ENCODE results near the gene DCAF10. TPM values are rescaled to one million over a fixed set of nuclear protein-coding genes. Genes with fewer than 3 reads are reported as not detected.

The DCAF10 gene
- total and polyA plus RNA-seq, 10 donors: 3.7 to 34.2 (median 23.5) TPM

GRCh38 chr9:37840560-37841194, 40.1 kb downstream of the DCAF10 start:
- H3K4me3 ChIP-seq: no peak overlapping the region
- intact Hi-C loops (cut with DNase I; ENCODE audit: low total_unique reads): no loop called here
- H3K27ac ChIP-seq: no peak overlapping the region
- no peak for DNase-seq
- H3K36me3 ChIP-seq: peaks cover 0 to 63% (median 5%) of the 10 kb centered on the region in 6 donors
- no peaks in the 10 kb centered on the region for H3K4me1 ChIP-seq
- no peaks in the 10 kb centered on the region for H3K9me3 ChIP-seq
- no peaks in the 10 kb centered on the region for H3K27me3 ChIP-seq (replicated peaks in 1 of 7)
- TF ChIP-seq CTCF (IDR thresholded peaks at IDR 0.05 in 8 of 11, conservative IDR thresholded peaks at IDR 0.05 in 3 of 11) (no peak), POLR2AphosphoS5 (IDR thresholded peaks at IDR 0.05) (no peak), POLR2A (IDR thresholded peaks at IDR 0.05) (no peak)
- WGBS, 5 donors: 81 to 96% (median 96%) methylated on average over 4 of the region's 4 CpGs

- Histone ChIP-seq H3K36me3 (peaks cover 0 to 75% (median 3%) of the 10 kb centered on the region in 6 donors), H3K4me1 (no peaks in the 10 kb centered on the region), H3K27ac (no peak overlapping the region), H3K27me3 (replicated peaks in 1 of 7) (no peaks in the 10 kb centered on the region), H3K4me3 (no peak overlapping the region), H3K9me3 (no peaks in the 10 kb centered on the region)
- DNase-seq: no peak
- WGBS, 5 donors: 94 to 96% (median 95%) methylated on average over 2 of the region's 2 CpGs
- TF ChIP-seq CTCF (IDR thresholded peaks at IDR 0.05 in 8 of 11, conservative IDR thresholded peaks at IDR 0.05 in 3 of 11) (no peak), POLR2AphosphoS5 (IDR thresholded peaks at IDR 0.05) (no peak), POLR2A (IDR thresholded peaks at IDR 0.05) (no peak)
- intact Hi-C loops (cut with DNase I; ENCODE audit: low total_unique reads): no loop called here
These were observed 51.6 kb downstream of the DCAF10 start for GRCh38 chr9:37852222-37852621.

GRCh38 chr9:37856551-37856950, 56.0 kb downstream of the DCAF10 start:
- no peak overlapping the region for H3K4me3 ChIP-seq
- H3K4me1 ChIP-seq: no peaks in the 10 kb centered on the region
- intact Hi-C loops (cut with DNase I; ENCODE audit: low total_unique reads): no loop called here
- H3K36me3 ChIP-seq: peaks cover 0 to 90% (median 28%) of the 10 kb centered on the region in 6 donors
- no peak overlapping the region for H3K27ac ChIP-seq
- WGBS, 5 donors: 96 to 100% (median 97%) methylated on average over 1 of the region's 1 CpG
- TF ChIP-seq POLR2A (IDR thresholded peaks at IDR 0.05) (no peak), CTCF (IDR thresholded peaks at IDR 0.05 in 8 of 11, conservative IDR thresholded peaks at IDR 0.05 in 3 of 11) (no peak), POLR2AphosphoS5 (IDR thresholded peaks at IDR 0.05) (no peak)
- no peaks in the 10 kb centered on the region for H3K9me3 ChIP-seq
- no peak for DNase-seq
- H3K27me3 ChIP-seq (replicated peaks in 1 of 7): no peaks in the 10 kb centered on the region

- Histone ChIP-seq H3K36me3 (peaks cover 0 to 99% (median 35%) of the 10 kb centered on the region in 6 donors), H3K4me3 (no peak overlapping the region), H3K9me3 (no peaks in the 10 kb centered on the region), H3K4me1 (no peaks in the 10 kb centered on the region), H3K27me3 (replicated peaks in 1 of 7) (no peaks in the 10 kb centered on the region), H3K27ac (no peak overlapping the region)
- WGBS, 5 donors: 71 to 92% (median 83%) methylated on average over 1 of the region's 1 CpG
- DNase-seq: no peak
- intact Hi-C loops (cut with DNase I; ENCODE audit: low total_unique reads): no loop called here
- TF ChIP-seq CTCF (IDR thresholded peaks at IDR 0.05 in 8 of 11, conservative IDR thresholded peaks at IDR 0.05 in 3 of 11) (no peak), POLR2AphosphoS5 (IDR thresholded peaks at IDR 0.05) (no peak), POLR2A (IDR thresholded peaks at IDR 0.05) (no peak)
These were observed 58.4 kb downstream of the DCAF10 start for GRCh38 chr9:37859043-37859442.
